GM12874 (cell line): ENCODE measurements around the gene FAM124B.

Experiments
- TF ChIP-seq, protein P1 (sequence below): IDR thresholded peaks from 2 replicates; pipeline ENCODE4 v1.5.1; 2011; ENCODE audit warnings: low read depth, mild to moderate bottlenecking, control low read depth, low read length, moderate library complexity; ENCODE audit not compliant: insufficient read depth

The FAM124B gene

DNA sequence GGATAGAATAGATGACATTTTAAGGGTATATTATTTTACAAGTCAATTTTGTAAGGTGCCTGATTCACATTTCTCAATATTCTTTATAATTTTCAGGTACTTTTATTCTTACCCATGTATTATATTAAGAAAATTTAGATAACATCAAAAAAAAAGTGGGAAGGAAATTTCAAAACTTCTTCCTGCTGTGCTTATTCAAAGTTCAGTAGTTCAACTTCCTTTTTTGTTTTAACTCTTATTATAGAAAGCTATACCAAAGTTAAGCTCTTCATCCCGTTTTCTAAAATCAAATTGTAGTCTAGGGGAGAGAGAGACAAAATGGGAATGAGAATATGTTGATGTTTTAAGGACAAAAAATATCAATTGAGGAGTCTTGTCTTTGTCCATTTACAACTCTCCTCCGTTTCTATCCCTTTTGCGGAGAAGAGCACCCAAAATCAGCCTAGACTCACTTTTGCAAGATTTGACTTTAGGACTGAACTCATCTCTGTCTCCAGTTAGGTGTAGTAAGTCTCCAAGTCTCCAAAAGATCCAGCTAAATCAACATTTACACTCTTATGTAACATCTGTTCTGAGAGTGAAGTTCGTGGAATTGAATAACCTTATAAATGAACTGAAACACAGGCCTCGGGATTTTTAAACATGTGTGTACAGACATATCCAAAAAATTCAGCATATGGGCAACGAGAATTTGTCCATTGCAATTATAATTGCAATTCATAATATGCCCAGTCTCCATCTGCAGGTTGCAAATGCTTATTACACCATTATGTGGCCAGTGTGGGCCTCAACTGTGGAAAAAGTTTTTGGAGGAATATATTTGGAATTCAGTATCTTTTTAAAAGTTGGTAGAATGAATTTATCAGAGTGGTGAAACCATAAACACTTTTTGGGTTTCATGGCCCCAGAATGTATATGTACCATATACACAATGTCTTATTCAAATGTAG, 23.9 kb downstream of the FAM124B start:
- TF ChIP-seq, protein P1, sequence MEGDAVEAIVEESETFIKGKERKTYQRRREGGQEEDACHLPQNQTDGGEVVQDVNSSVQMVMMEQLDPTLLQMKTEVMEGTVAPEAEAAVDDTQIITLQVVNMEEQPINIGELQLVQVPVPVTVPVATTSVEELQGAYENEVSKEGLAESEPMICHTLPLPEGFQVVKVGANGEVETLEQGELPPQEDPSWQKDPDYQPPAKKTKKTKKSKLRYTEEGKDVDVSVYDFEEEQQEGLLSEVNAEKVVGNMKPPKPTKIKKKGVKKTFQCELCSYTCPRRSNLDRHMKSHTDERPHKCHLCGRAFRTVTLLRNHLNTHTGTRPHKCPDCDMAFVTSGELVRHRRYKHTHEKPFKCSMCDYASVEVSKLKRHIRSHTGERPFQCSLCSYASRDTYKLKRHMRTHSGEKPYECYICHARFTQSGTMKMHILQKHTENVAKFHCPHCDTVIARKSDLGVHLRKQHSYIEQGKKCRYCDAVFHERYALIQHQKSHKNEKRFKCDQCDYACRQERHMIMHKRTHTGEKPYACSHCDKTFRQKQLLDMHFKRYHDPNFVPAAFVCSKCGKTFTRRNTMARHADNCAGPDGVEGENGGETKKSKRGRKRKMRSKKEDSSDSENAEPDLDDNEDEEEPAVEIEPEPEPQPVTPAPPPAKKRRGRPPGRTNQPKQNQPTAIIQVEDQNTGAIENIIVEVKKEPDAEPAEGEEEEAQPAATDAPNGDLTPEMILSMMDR, result no peak

DNA sequence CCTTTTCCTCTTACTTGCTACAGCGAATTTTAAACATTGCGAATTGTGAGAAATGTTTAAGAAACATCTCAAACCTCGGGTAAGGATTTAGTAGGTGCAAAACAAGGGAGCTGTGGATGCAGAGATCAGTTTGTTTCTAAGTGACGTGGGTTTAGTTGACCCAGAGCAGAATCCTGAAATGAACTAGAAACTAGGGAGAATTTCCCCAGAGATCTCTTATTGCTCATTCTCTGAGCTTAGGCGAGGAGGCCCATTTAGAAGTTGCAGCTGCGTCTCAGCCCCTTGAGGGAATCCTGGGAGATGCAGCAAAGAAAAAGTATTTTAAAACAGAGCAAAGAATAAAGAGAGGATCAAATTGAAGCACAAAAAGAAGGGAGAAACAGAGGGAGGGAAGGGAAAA, 29.3 kb downstream of the FAM124B start:
- TF ChIP-seq, protein P1, result no peak

DNA sequence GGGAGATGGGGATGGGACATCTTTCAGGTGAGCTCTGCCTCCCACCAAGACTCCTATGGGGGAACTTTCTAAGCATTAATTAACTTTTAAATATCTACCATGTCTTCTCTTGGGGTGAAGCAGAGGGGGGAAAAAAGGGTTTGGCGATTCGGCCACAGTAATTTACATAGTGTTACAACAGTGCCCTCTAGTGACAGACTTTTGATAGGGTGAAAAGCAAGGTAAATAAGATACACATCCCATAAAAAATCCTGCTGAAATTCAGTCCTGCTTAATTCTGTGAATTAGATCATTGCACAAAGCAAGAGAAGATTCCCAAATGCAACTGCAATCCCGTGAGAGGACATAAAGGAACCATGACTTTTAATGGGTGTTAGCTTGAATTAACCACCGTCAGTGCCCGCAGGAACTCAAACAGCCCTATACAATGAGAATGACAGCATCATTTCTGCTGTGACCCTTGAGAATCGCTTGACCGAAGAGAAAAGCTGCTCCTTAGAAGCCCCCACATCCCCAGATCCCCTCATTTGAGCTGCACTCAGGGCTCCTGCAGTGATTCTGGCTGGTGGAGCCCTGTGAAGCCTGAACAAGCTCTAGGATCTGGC, 32.8 kb downstream of the FAM124B start:
- TF ChIP-seq, protein P1, result peak; percentile 43

DNA sequence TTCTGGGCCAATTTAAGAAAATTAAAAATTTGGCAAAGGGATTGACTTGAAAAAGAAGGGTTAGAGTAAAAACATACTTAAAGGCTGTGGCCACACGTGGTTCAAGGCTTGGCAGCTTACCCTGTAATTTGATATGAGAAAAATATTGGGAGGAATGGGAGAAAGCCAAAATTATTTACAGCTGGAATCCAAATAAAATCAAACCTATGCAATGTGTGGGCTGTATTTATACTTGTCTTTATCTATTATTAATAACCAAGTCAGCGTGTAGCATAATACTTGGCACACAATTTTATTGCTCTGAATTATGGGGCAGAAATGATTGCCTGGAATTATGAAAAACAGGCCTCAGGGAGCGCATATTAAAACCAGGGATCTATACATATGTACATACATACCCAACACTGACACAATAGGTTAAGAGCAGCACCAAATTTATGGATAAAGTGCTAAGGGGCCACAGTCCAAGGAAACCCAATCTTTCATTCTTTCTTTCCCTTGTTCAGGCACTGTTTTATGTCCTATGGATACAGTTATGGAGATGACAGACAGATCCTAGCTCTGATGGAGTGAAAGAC, 35.6 kb downstream of the FAM124B start:
- TF ChIP-seq, protein P1, result no peak

DNA sequence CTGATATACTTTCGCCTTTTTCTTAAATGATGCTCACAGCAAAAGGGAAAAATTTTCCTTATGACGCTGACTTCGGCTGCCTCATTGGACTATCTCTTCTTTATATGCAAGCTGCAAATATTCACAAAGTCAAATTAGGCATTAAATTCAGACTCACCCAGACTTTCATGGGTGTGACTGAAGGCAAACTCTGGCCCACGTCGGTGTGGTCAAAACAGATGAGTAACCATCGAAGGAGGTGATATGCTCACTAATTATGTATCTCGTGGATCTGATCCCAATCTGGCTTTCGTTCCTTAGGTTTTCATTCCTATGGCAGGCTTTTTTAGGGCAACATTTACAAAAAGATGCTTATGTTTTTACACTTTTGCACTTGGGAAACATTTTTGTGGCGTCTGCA, 36.6 kb downstream of the FAM124B start:
- TF ChIP-seq, protein P1, result no peak

DNA sequence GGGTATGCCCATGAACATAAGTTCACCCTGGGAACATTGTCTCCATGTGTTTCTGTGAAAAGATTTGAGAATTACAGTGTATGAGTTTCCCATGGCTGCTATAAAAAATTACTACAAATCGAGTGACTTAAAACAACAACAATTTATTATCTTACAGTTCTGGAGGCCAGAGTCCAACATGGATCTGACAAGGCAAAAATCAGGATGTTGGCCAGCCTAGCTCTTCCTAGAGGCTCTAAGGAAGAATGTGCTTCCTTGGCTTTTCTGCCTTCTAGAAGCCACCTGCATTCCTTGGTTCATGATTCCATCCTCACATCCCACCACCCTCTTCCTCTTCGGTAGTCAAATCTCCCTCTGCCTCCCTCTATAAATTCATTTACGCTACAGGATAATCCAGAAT, 38.6 kb downstream of the FAM124B start:
- TF ChIP-seq, protein P1, result no peak

DNA sequence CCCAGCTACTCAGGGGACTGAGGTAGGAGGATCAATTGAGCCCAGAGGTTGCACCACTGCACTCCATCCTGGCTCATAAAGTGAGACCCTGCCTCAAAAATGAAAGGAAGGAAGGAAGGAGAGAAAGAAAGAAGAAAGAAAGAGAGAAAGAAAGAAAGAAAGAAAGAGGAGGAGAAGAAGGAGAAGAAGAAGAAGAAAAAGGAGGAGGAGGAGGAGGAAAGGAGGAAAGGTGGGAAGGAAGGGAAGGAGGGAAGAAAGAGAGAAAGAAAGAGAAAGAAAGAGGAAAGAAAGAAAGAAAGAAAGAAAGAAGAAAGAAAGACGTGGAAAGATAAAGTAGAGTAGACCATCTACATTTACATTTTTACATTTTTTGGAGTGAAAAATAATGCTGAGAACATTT, 39.8 kb downstream of the FAM124B start:
- TF ChIP-seq, protein P1, result no peak
